CD14-positive monocyte (primary cell): ENCODE results near the gene CYP1A1. TPM values are rescaled to one million over a fixed set of nuclear protein-coding genes. Genes with fewer than 3 reads are reported as not detected.
A peak's percentile ranks its signal among the peaks of the same experiment; 100 is the strongest.

Source experiments
- DNase-seq, 3 donors: peaks; one replicate each; pipeline ENCODE4 v3.0.0-alpha.2; 2011 to 2022
- H2AFZ ChIP-seq: 2 replicates; pipeline ENCODE4 v1.6.0; 2012; ENCODE audit warnings: mild to moderate bottlenecking, low read depth, low read length, inconsistent platforms; ENCODE audit not compliant: insufficient read depth, poor library complexity, severe bottlenecking
- H3K27ac ChIP-seq, 2 donors: 1 replicate in 1 of 2; 2 replicates in 1 of 2; pipeline ENCODE4 v1.5.1; 2012 to 2013; ENCODE audit warnings: low read length in 2 of 2, control low read depth in 1 of 2, inconsistent platforms in 1 of 2, low read depth in 1 of 2, mild to moderate bottlenecking in 1 of 2
- H3K27me3 ChIP-seq, 2 donors: one replicate each; pipeline versions ENCODE4 v1.6.0 to v1.6.1; 2011 to 2013; ENCODE audit warnings: low read length in 2 of 2; ENCODE audit not compliant: control insufficient read depth in 2 of 2, insufficient read depth in 2 of 2
- H3K36me3 ChIP-seq, 2 donors: replicated peaks in 1 of 2; 1 replicate in 1 of 2; 2 replicates in 1 of 2; pipeline versions ENCODE4 v1.5.1 to v1.6.1; 2012 to 2013; ENCODE audit warnings: low read length in 2 of 2, control low read depth in 1 of 2, inconsistent platforms in 1 of 2, mild to moderate bottlenecking in 1 of 2; ENCODE audit not compliant: insufficient read depth in 2 of 2, control insufficient read depth in 1 of 2
- H3K4me1 ChIP-seq, 2 donors: 1 replicate in 1 of 2; 2 replicates in 1 of 2; pipeline versions ENCODE4 v1.5.1 to v1.6.1; 2012 to 2013; ENCODE audit warnings: low read length in 2 of 2, control low read depth in 1 of 2, inconsistent platforms in 1 of 2, mild to moderate bottlenecking in 1 of 2, moderate library complexity in 1 of 2; ENCODE audit not compliant: insufficient read depth in 2 of 2, control insufficient read depth in 1 of 2
- H3K4me2 ChIP-seq: replicated peaks from 2 replicates; pipeline ENCODE3; 2012; ENCODE audit warnings: low read length, moderate library complexity, mild to moderate bottlenecking; ENCODE audit not compliant: poor library complexity, severe bottlenecking; ENCODE audit errors: extremely low read depth
- H3K4me3 ChIP-seq, 3 experiments: fragments of 200-600 bp in 1 of 3; sonication (generic) in 1 of 3; replicated peaks in 1 of 3; 1 replicate in 2 of 3; 2 replicates in 1 of 3; pipeline ENCODE4 v1.5.1; 2011 to 2013; ENCODE audit warnings: low read length in 3 of 3, mild to moderate bottlenecking in 3 of 3, control low read depth in 2 of 3, low read depth in 2 of 3, inconsistent platforms in 1 of 3, moderate library complexity in 1 of 3
- H3K79me2 ChIP-seq: 2 replicates; pipeline ENCODE4 v1.6.0; 2012; ENCODE audit warnings: mild to moderate bottlenecking, control low read depth, inconsistent platforms, low read length, moderate library complexity; ENCODE audit not compliant: insufficient read depth
- H3K9ac ChIP-seq: 2 replicates; pipeline ENCODE4 v1.6.0; 2017; ENCODE audit warnings: low read length, mild to moderate bottlenecking; ENCODE audit not compliant: insufficient read depth, poor library complexity, severe bottlenecking
- H3K9me3 ChIP-seq, 2 donors: replicated peaks in 1 of 2; 1 replicate in 1 of 2; 2 replicates in 1 of 2; pipeline versions ENCODE4 v1.5.1 to v1.6.1; 2012 to 2013; ENCODE audit warnings: low read length in 2 of 2, control low read depth in 1 of 2; ENCODE audit not compliant: control insufficient read depth in 1 of 2, insufficient read depth in 1 of 2
- H4K20me1 ChIP-seq: 2 replicates; pipeline ENCODE4 v1.6.0; 2012; ENCODE audit warnings: mild to moderate bottlenecking, low read length, control low read depth, moderate library complexity; ENCODE audit not compliant: insufficient read depth
- H3K27ac Mint-ChIP-seq, 7 donors: one replicate each; pipeline ENCODE4 v1.8.0; 2020; ENCODE audit warnings: mild to moderate bottlenecking in 7 of 7, mixed read lengths in 7 of 7, moderate library complexity in 6 of 7, inconsistent platforms in 2 of 7
- H3K27me3 Mint-ChIP-seq, 3 donors: one replicate each; pipeline ENCODE4 v1.8.0; 2021 to 2022; ENCODE audit warnings: low read depth in 3 of 3, mild to moderate bottlenecking in 3 of 3, mixed read lengths in 3 of 3, moderate library complexity in 3 of 3, inconsistent platforms in 1 of 3
- H3K36me3 Mint-ChIP-seq, 2 donors: one replicate each; pipeline ENCODE4 v1.8.0; 2020; ENCODE audit warnings: mixed read lengths in 2 of 2, inconsistent platforms in 1 of 2, mild to moderate bottlenecking in 1 of 2
- H3K4me1 Mint-ChIP-seq: one replicate; pipeline ENCODE4 v1.8.0; 2020; ENCODE audit warnings: mild to moderate bottlenecking, mixed read lengths
- H3K4me3 Mint-ChIP-seq, 2 donors: one replicate each; pipeline ENCODE4 v1.8.0; 2020; ENCODE audit warnings: mild to moderate bottlenecking in 2 of 2, mixed read lengths in 2 of 2, moderate library complexity in 1 of 2
- H3K9me3 Mint-ChIP-seq, 7 donors: one replicate each; pipeline ENCODE4 v1.8.0; 2020 to 2022; ENCODE audit warnings: mixed read lengths in 7 of 7, mild to moderate bottlenecking in 6 of 7, moderate library complexity in 6 of 7, inconsistent platforms in 2 of 7
- CTCF ChIP-seq: fragments of 200-600 bp; IDR thresholded peaks from one replicate; pipeline ENCODE4 v1.8.0; 2022; ENCODE audit warnings: antibody characterized with exemption, mild to moderate bottlenecking
- WGBS: methylation state at CpG from one replicate; pipeline ENCODE4 v1.1.5; 2013; ENCODE audit warnings: missing lambda C conversion rate; ENCODE audit not compliant: insufficient coverage; 5-methylcytosine and 5-hydroxymethylcytosine counted together
- intact Hi-C, 2 donors: fragments of 100-400 bp; cut with micrococcal nuclease; formaldehyde crosslinking; loops; one replicate each; pipeline versions ENCODE4 v1.15.0 to v1.15.1; 2023
- polyA plus RNA-seq, 3 donors: library from polyadenylated mRNA; depleted of rRNA in 1 of 3; unstranded in 2 of 3; stranded (reverse) in 1 of 3; fragments of 300-500 nt in 2 of 3; fragments of >200 nt in 1 of 3; fragmentation: Illumina TruSeq in 2 of 3; gene quantifications; 1 replicate in 2 of 3; 2 replicates in 1 of 3; pipeline ENCODE4 v1.2.3, GENCODE V29; 2012 to 2021

CYP1A1 gene
- polyA plus RNA-seq, 3 donors = 0.16 TPM; not detected in 2

GRCh38 chr15:74710319-74711094, 14.8 kb downstream of the CYP1A1 start:
- no peak for TF ChIP-seq CTCF
- H3K36me3 Mint-ChIP-seq = no peaks in the 10 kb centered on the region

GRCh38 chr15:74709892-74710291, 15.4 kb downstream of the CYP1A1 start:
- no peak for TF ChIP-seq CTCF
- Histone ChIP-seq H3K27ac (peak overlapping the region; percentile 59 to 75), H3K36me3 (no peaks in the 10 kb centered on the region), H3K4me3 (peak overlapping the region in 1 of 3 experiments; percentile 51), H3K9me3 (peaks cover 0 to 4% of the 10 kb centered on the region in 2 donors), H3K79me2 (no peaks in the 10 kb centered on the region), H3K4me1 (peaks cover 53 to 62% of the 10 kb centered on the region in 2 donors), H3K27me3 (peaks cover 0 to 2% of the 10 kb centered on the region in 2 donors), H2AFZ (peak overlapping the region; percentile 64), H4K20me1 (no peaks in the 10 kb centered on the region), H3K4me2 (peak overlapping the region; percentile 56), H3K9ac (no peak overlapping the region)
- Mint-ChIP-seq H3K9me3 (peaks cover 0 to 5% (median 3%) of the 10 kb centered on the region in 7 donors), H3K36me3 (no peaks in the 10 kb centered on the region), H3K27ac (peak overlapping the region; percentile 73 to 92 (median 90)), H3K27me3 (peaks cover 1 to 4% (median 2%) of the 10 kb centered on the region in 3 donors), H3K4me3 (peak overlapping the region in 1 of 2 donors; percentile 39), H3K4me1 (peaks cover 61% of the 10 kb centered on the region)
- no peak for DNase-seq
- intact Hi-C loops = no loop called here
- no CpG with 5 or more reads among the region's 3 CpGs for WGBS

More at GRCh38 chr15:74710319-74711094, 14.8 kb downstream of the CYP1A1 start:
- Histone ChIP-seq H3K4me3 (peak overlapping the region in 1 of 3 experiments; percentile 51), H3K4me1 (peaks cover 49 to 56% of the 10 kb centered on the region in 2 donors), H3K9me3 (peaks cover 0 to 4% of the 10 kb centered on the region in 2 donors), H3K4me2 (peak overlapping the region; percentile 56), H3K36me3 (no peaks in the 10 kb centered on the region), H3K79me2 (no peaks in the 10 kb centered on the region), H2AFZ (peak overlapping the region; percentile 64), H3K9ac (no peak overlapping the region), H3K27me3 (peaks cover 0 to 2% of the 10 kb centered on the region in 2 donors), H4K20me1 (no peaks in the 10 kb centered on the region), H3K27ac (peak overlapping the region; percentile 59 to 75)
- peaks cover 1 to 4% (median 2%) of the 10 kb centered on the region in 3 donors for H3K27me3 Mint-ChIP-seq
- DNase-seq = peak in 2 of 3 donors; percentile 41 to 56
- H3K9me3 Mint-ChIP-seq = peaks cover 0 to 5% (median 3%) of the 10 kb centered on the region in 7 donors
- intact Hi-C loops = no loop called here
- H3K4me3 Mint-ChIP-seq = peak overlapping the region in 1 of 2 donors; percentile 39
- peaks cover 58% of the 10 kb centered on the region for H3K4me1 Mint-ChIP-seq
- 50% methylated on average over 2 of the region's 3 CpGs for WGBS
- peak overlapping the region; percentile 73 to 92 (median 90) for H3K27ac Mint-ChIP-seq
